Testis (tissue), 3 donors: Measurements from ENCODE around the gene STAU1. TPM values are rescaled to one million over a fixed set of nuclear protein-coding genes. Genes with fewer than 3 reads are reported as not detected.

Experiments used
- DNase-seq: peaks from one replicate; pipeline ENCODE4 v3.0.0-alpha.2; 2019
- H3K27ac ChIP-seq, 2 donors: fragments of 200-600 bp; sonication (generic); one replicate each; pipeline ENCODE4 v1.5.1; 2019
- H3K27me3 ChIP-seq: fragments of 200-600 bp; sonication (generic); one replicate; pipeline ENCODE4 v1.5.1; 2019
- H3K36me3 ChIP-seq: fragments of 200-600 bp; sonication (generic); one replicate; pipeline ENCODE4 v1.5.1; 2017; ENCODE audit warnings: low read depth; ENCODE audit errors: missing control alignments
- H3K4me1 ChIP-seq: fragments of 200-600 bp; sonication (generic); one replicate; pipeline ENCODE4 v1.5.1; 2019
- H3K4me3 ChIP-seq, 2 donors: fragments of 200-600 bp; sonication (generic); one replicate each; pipeline ENCODE4 v1.5.1; 2017 to 2019
- H3K9me3 ChIP-seq: fragments of 200-600 bp; sonication (generic); one replicate; pipeline ENCODE4 v1.5.1; 2017
- CTCF ChIP-seq, 3 experiments: fragments of 450-650 bp in 2 of 3; fragments of 200-600 bp in 1 of 3; sonication (generic) in 1 of 3; IDR thresholded peaks; one replicate each; pipeline ENCODE4 v1.5.1; 2016 to 2019; ENCODE audit warnings: antibody characterized with exemption in 3 of 3, mild to moderate bottlenecking in 2 of 3, moderate library complexity in 1 of 3
- POLR2A ChIP-seq: fragments of 450-650 bp; IDR thresholded peaks from one replicate; pipeline ENCODE4 v1.6.1; 2017; ENCODE audit warnings: antibody characterized with exemption, mild to moderate bottlenecking, moderate library complexity
- WGBS, 2 donors: methylation state at CpG; one replicate each; pipeline ENCODE4 v1.1.5; 2018; 5-methylcytosine and 5-hydroxymethylcytosine counted together
- intact Hi-C: fragments of 100-400 bp; cut with DNase I; formaldehyde crosslinking; loops from one replicate; pipeline ENCODE4 v1.15.1; 2023; ENCODE audit warnings: low total_unique reads
- polyA plus RNA-seq: library from polyadenylated mRNA; stranded (reverse); fragments of 350-450 nt; fragmentation: Illumina TruSeq; extraction: RNeasy Lipid Tissue Mini Kit (QIAGEN cat#74804); gene quantifications from one replicate; pipeline ENCODE4 v1.2.3, GENCODE V29; 2014; ENCODE audit warnings: low read depth, low replicate concordance; ENCODE audit not compliant: insufficient read depth
- total RNA-seq, 2 donors: library from RNA; depleted of rRNA; stranded (reverse); fragments of >200 nt; gene quantifications; one replicate each; pipeline ENCODE4 v1.2.3, GENCODE V29; 2016

STAU1 gene
- total and polyA plus RNA-seq, 3 donors from 2014 or later, result 77.3 to 95.4 (median 85.0) TPM

- Histone ChIP-seq H3K27ac (no peak overlapping the region), H3K4me3 (no peak overlapping the region), H3K27me3 (no peaks in the 10 kb centered on the region), H3K9me3 (no peaks in the 10 kb centered on the region), H3K36me3 (no peaks in the 10 kb centered on the region), H3K4me1 (peaks cover 16% of the 10 kb centered on the region)
- intact Hi-C loops, result no loop called here
- TF ChIP-seq CTCF (IDR thresholded peaks at IDR 0.05) (no peak), POLR2A (no peak)
- DNase-seq, result no peak
- 95 to 98% methylated on average over 3 of the region's 3 CpGs for WGBS, 2 donors
These were observed 4.7 kb downstream of the STAU1 start for GRCh38 chr20:49183444-49183843.

- Histone ChIP-seq H3K27me3 (no peaks in the 10 kb centered on the region), H3K9me3 (no peaks in the 10 kb centered on the region), H3K4me3 (no peak overlapping the region), H3K36me3 (no peaks in the 10 kb centered on the region), H3K4me1 (peaks cover 15% of the 10 kb centered on the region), H3K27ac (no peak overlapping the region)
- DNase-seq, result no peak
- WGBS, 2 donors, result 87% methylated on average over 8 of the region's 8 CpGs
- TF ChIP-seq POLR2A, result no peak
- TF ChIP-seq CTCF (IDR thresholded peaks at IDR 0.05), result no peak
- intact Hi-C loops, result no loop called here
These were observed 6.8 kb downstream of the STAU1 start for GRCh38 chr20:49181265-49181877.

- intact Hi-C loops, result no loop called here
- WGBS, 2 donors, result 42 to 58% methylated on average over 1 of the region's 1 CpG
- H3K27me3 ChIP-seq, result no peaks in the 10 kb centered on the region
- no peaks in the 10 kb centered on the region for H3K9me3 ChIP-seq
- TF ChIP-seq CTCF (IDR thresholded peaks at IDR 0.05) (no peak), POLR2A (no peak)
- H3K4me3 ChIP-seq, result no peak overlapping the region
- H3K27ac ChIP-seq, result no peak overlapping the region
- DNase-seq, result no peak
- no peaks in the 10 kb centered on the region for H3K4me1 ChIP-seq
- no peaks in the 10 kb centered on the region for H3K36me3 ChIP-seq
These were observed 8.5 kb downstream of the STAU1 start for GRCh38 chr20:49179368-49180277.

GRCh38 chr20:49174183-49174582 is 14.0 kb downstream of the STAU1 start:
- no peak for DNase-seq
- Histone ChIP-seq H3K4me3 (no peak overlapping the region), H3K27me3 (no peaks in the 10 kb centered on the region), H3K4me1 (no peaks in the 10 kb centered on the region), H3K36me3 (no peaks in the 10 kb centered on the region), H3K9me3 (no peaks in the 10 kb centered on the region), H3K27ac (no peak overlapping the region)
- intact Hi-C loops, result no loop called here
- 90 to 97% methylated on average over 4 to 6 of the region's 6 CpGs for WGBS, 2 donors
- TF ChIP-seq CTCF (IDR thresholded peaks at IDR 0.05) (no peak), POLR2A (no peak)
